Adrenal gland (tissue), 12 donors: Measurements from ENCODE around the gene DRICH1. TPM values are rescaled to one million over a fixed set of nuclear protein-coding genes. Genes with fewer than 3 reads are reported as not detected.
"Not testable (repeated sequence)": the region's sequence is repeated elsewhere in the genome, so short reads cannot be mapped to it uniquely, and the experiment has no call there.

Experiments
- DNase-seq, 7 donors: peaks; one replicate each; pipeline ENCODE4 v3.0.0-alpha.2; 2019 to 2020
- H3K27ac ChIP-seq, 5 donors: fragments of 200-600 bp; sonication (generic) in 4 of 5; 1 replicate in 3 of 5; 2 replicates in 2 of 5; pipeline versions ENCODE4 v1.5.1 to v1.8.0; 2016 to 2020; ENCODE audit warnings: mild to moderate bottlenecking in 1 of 5
- H3K27me3 ChIP-seq: fragments of 200-600 bp; 2 replicates; pipeline ENCODE4 v1.8.0; 2021
- H3K36me3 ChIP-seq, 2 donors: fragments of 200-600 bp; replicated peaks in 1 of 2; 1 replicate in 1 of 2; 2 replicates in 1 of 2; pipeline versions ENCODE4 v1.5.1 to v1.8.0; 2018 to 2022
- H3K4me1 ChIP-seq, 2 donors: fragments of 200-600 bp; replicated peaks in 1 of 2; 1 replicate in 1 of 2; 2 replicates in 1 of 2; pipeline versions ENCODE4 v1.5.1 to v1.8.0; 2018 to 2021
- H3K4me3 ChIP-seq, 4 donors: fragments of 200-600 bp; sonication (generic) in 3 of 4; one replicate each; pipeline ENCODE4 v1.5.1; 2016 to 2018
- H3K9me3 ChIP-seq, 3 donors: fragments of 200-600 bp; sonication (generic) in 1 of 3; replicated peaks in 1 of 3; 1 replicate in 2 of 3; 2 replicates in 1 of 3; pipeline versions ENCODE4 v1.5.1 to v1.8.0; 2016 to 2021
- CTCF ChIP-seq, 6 experiments: fragments of 450-650 bp in 4 of 6; fragments of 200-600 bp in 2 of 6; sonication (generic) in 1 of 6; IDR thresholded peaks; 1 replicate in 5 of 6; 2 replicates in 1 of 6; pipeline versions ENCODE4 v1.5.1 to v1.8.0; 2016 to 2021; ENCODE audit warnings: antibody characterized with exemption in 6 of 6, mild to moderate bottlenecking in 2 of 6, moderate library complexity in 1 of 6
- POLR2A ChIP-seq, 2 donors: fragments of 450-650 bp; IDR thresholded peaks; one replicate each; pipeline ENCODE4 v1.6.1; 2017; ENCODE audit warnings: antibody characterized with exemption in 2 of 2, mild to moderate bottlenecking in 2 of 2, moderate library complexity in 1 of 2
- WGBS, 4 donors: extraction: QIAGEN DNeasy Blood & Tissue Kit in 2 of 4; methylation state at CpG; one replicate each; pipeline versions ENCODE4 v1.1.5 to v1.1.7; 2013 to 2017; 5-methylcytosine and 5-hydroxymethylcytosine counted together
- intact Hi-C, 2 donors: fragments of 100-400 bp; cut with DNase I; formaldehyde crosslinking; loops; one replicate each; pipeline versions ENCODE4 v1.14.1 to v1.15.0; 2022 to 2023
- polyA plus RNA-seq, 3 donors: library from polyadenylated mRNA; stranded (reverse); fragments of 200-250 nt in 2 of 3; fragments of 350-450 nt in 1 of 3; fragmentation: Illumina TruSeq in 1 of 3; extraction: RNeasy Lipid Tissue Mini Kit (QIAGEN cat#74804) in 1 of 3; gene quantifications; one replicate each; pipeline ENCODE4 v1.2.3, GENCODE V29; 2013 to 2014
- total RNA-seq, 9 donors: library from RNA; depleted of rRNA in 4 of 9; stranded (reverse); fragments of >200 nt in 4 of 9; fragments of 120-200 nt in 1 of 9; fragmentation: NEBNext Ultra II Directional in 1 of 9; extraction: Animal tissue kit (Norgen Biotek cat#: 25700) in 1 of 9; gene quantifications; one replicate each; pipeline versions ENCODE4 v1.1.0 to v1.2.4, GENCODE V29; 2013 to 2023
- donor health status: healthy with polysubstance abuse.
- donor health status: Bipolar disorder and iron deficiency.
- donor health status: DM: yes; HTN: yes; CAD: no.
- donor health status: DM: no; HTN: no; CAD: no.
- donor health status: DM: no; HTN: no; CAD: no.
- donor health status: DM: yes; HTN: yes; CAD: no.

Gene DRICH1
- total and polyA plus RNA-seq, 12 donors = 0.26 to 6.0 (median 1.0) TPM; not detected in 5

- no peaks in the 10 kb centered on the region for H3K36me3 ChIP-seq
- intact Hi-C loops = no loop called here
- no peaks in the 10 kb centered on the region for H3K27me3 ChIP-seq
- no peaks in the 10 kb centered on the region for H3K4me1 ChIP-seq
- WGBS, 4 donors = 85 to 95% (median 90%) methylated on average over 4 of the region's 4 CpGs
- DNase-seq = no peak
- H3K27ac ChIP-seq = no peak overlapping the region
- TF ChIP-seq CTCF (IDR thresholded peaks at IDR 0.05) (no peak), POLR2A (IDR thresholded peaks at IDR 0.05) (no peak)
- no peaks in the 10 kb centered on the region for H3K9me3 ChIP-seq
- no peak overlapping the region for H3K4me3 ChIP-seq
Observed at GRCh38 chr22:23575601-23576000, 56.5 kb downstream of the DRICH1 start.

- no peak for DNase-seq
- 74 to 89% (median 79%) methylated on average over 4 to 8 of the region's 8 CpGs for WGBS, 4 donors
- TF ChIP-seq CTCF (IDR thresholded peaks at IDR 0.05) = no peak
- no peak for TF ChIP-seq POLR2A (IDR thresholded peaks at IDR 0.05)
- Histone ChIP-seq H3K9me3 (no peaks in the 10 kb centered on the region), H3K27ac (no peak overlapping the region), H3K4me3 (no peak overlapping the region), H3K27me3 (no peaks in the 10 kb centered on the region), H3K36me3 (no peaks in the 10 kb centered on the region), H3K4me1 (no peaks in the 10 kb centered on the region)
- intact Hi-C loops = no loop called here
Observed at GRCh38 chr22:23574877-23575276, 57.2 kb downstream of the DRICH1 start.

GRCh38 chr22:23574371-23574811 lies 57.7 kb downstream of the DRICH1 start:
- 79 to 90% (median 83%) methylated on average over 2 to 4 of the region's 4 CpGs; no CpG with 5 or more reads in 1 of the 4 donors for WGBS, 4 donors
- TF ChIP-seq CTCF (IDR thresholded peaks at IDR 0.05) (no peak), POLR2A (IDR thresholded peaks at IDR 0.05) (no peak)
- Histone ChIP-seq H3K36me3 (no peaks in the 10 kb centered on the region), H3K27me3 (no peaks in the 10 kb centered on the region), H3K4me3 (no peak overlapping the region), H3K4me1 (no peaks in the 10 kb centered on the region), H3K9me3 (no peaks in the 10 kb centered on the region), H3K27ac (no peak overlapping the region)
- DNase-seq = no peak
- intact Hi-C loops = no loop called here

GRCh38 chr22:23573701-23574235 lies 58.4 kb downstream of the DRICH1 start:
- DNase-seq, H3K27me3 ChIP-seq, H3K36me3 ChIP-seq, intact Hi-C loops, H3K9me3 ChIP-seq, H3K4me3 ChIP-seq, H3K4me1 ChIP-seq, H3K27ac ChIP-seq: not testable (repeated sequence)
- 72 to 100% (median 79%) methylated on average over 1 to 8 of the region's 8 CpGs; no CpG with 5 or more reads in 1 of the 4 donors for WGBS, 4 donors

GRCh38 chr22:23573106-23573505 lies 59.0 kb downstream of the DRICH1 start:
- intact Hi-C loops, H3K4me3 ChIP-seq, DNase-seq: not testable (repeated sequence)

More at GRCh38 chr22:23573106-23573505, 59.0 kb downstream of the DRICH1 start:
- H3K4me1 ChIP-seq, H3K27ac ChIP-seq, H3K9me3 ChIP-seq, H3K36me3 ChIP-seq, H3K27me3 ChIP-seq: not testable (repeated sequence)
- WGBS, 4 donors = 72 to 88% (median 80%) methylated on average over 4 to 13 of the region's 13 CpGs
